Osteoblast (primary cell): ENCODE results near the gene DTNB. TPM values are rescaled to one million over a fixed set of nuclear protein-coding genes. Genes with fewer than 3 reads are reported as not detected.

Source experiments
- DNase-seq: peaks from one replicate; pipeline ENCODE4 v3.0.0; 2011; ENCODE audit warnings: low spot score, mixed read lengths; ENCODE audit not compliant: insufficient read length; ENCODE audit errors: missing footprints
- H2AFZ ChIP-seq: 2 replicates; pipeline ENCODE4 v1.6.0; 2011; ENCODE audit warnings: mild to moderate bottlenecking, low read length
- H3K27ac ChIP-seq: 2 replicates; pipeline ENCODE4 v1.5.1; 2011; ENCODE audit warnings: mild to moderate bottlenecking, low read depth, low read length, moderate library complexity
- H3K27me3 ChIP-seq: 2 replicates; pipeline ENCODE4 v1.6.0; 2012; ENCODE audit warnings: mild to moderate bottlenecking, control low read depth, inconsistent platforms, low read length, moderate library complexity; ENCODE audit not compliant: insufficient read depth
- H3K36me3 ChIP-seq: 2 replicates; pipeline ENCODE4 v1.5.1; 2011; ENCODE audit warnings: mild to moderate bottlenecking, low read length, control low read depth, moderate library complexity; ENCODE audit not compliant: insufficient read depth
- H3K4me1 ChIP-seq: 2 replicates; pipeline ENCODE4 v1.5.1; 2011; ENCODE audit warnings: mild to moderate bottlenecking, low read length, control low read depth, moderate library complexity; ENCODE audit not compliant: insufficient read depth
- H3K4me2 ChIP-seq: 2 replicates; pipeline ENCODE4 v1.6.0; 2011; ENCODE audit warnings: mild to moderate bottlenecking, low read length; ENCODE audit not compliant: insufficient read depth
- H3K4me3 ChIP-seq: fragments of 200-600 bp; sonication (generic); 3 replicates; pipeline ENCODE4 v1.5.1; 2012; ENCODE audit warnings: mild to moderate bottlenecking, low read length, inconsistent platforms; ENCODE audit not compliant: insufficient read depth
- H3K79me2 ChIP-seq: 2 replicates; pipeline ENCODE4 v1.6.0; 2012; ENCODE audit warnings: mild to moderate bottlenecking, low read length, control low read depth, inconsistent platforms; ENCODE audit not compliant: insufficient read depth
- H3K9me3 ChIP-seq: 2 replicates; pipeline ENCODE4 v1.5.1; 2011; ENCODE audit warnings: low read depth, low read length, control low read depth
- H4K20me1 ChIP-seq: 2 replicates; pipeline ENCODE4 v1.6.0; 2012; ENCODE audit warnings: mild to moderate bottlenecking, low read length, control low read depth; ENCODE audit not compliant: insufficient read depth
- total RNA-seq: library from RNA; depleted of rRNA; stranded (reverse); fragments of >200 nt; gene quantifications from 2 replicates; pipeline ENCODE4 v1.2.3, GENCODE V29; 2012
- TF ChIP-seq, protein P1 (sequence below): IDR thresholded peaks from 2 replicates; pipeline ENCODE4 v1.5.1; 2011; ENCODE audit warnings: mild to moderate bottlenecking, low read depth, low read length, moderate library complexity; ENCODE audit errors: extremely low read depth

The DTNB gene
- total RNA-seq, 1 donor = 9.8 TPM

DNA sequence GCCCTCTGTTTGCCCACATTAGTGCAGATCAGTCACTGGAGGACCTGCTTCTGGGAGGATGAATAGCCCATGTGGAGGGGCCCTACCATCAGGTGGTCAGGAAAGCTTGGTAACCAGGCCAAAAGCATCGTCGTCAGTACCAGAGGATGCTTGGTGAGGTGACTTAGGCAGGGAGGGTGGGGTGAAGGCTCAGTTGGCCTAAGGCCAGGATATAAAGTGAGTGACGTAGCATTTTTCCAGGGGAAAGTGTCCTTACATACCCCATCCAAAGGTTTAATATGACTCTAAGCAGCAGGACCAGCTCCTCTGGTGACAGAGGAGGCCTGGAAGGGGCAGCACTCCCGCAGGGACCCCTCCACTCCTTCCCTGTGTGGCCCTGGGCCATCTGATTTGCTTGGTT is 303.9 kb downstream of the DTNB start:
- H3K27me3 ChIP-seq = no peaks in the 10 kb centered on the region
- H3K4me3 ChIP-seq = no peak overlapping the region
- no peak overlapping the region for H3K4me2 ChIP-seq
- no peaks in the 10 kb centered on the region for H3K36me3 ChIP-seq
- H3K4me1 ChIP-seq = no peaks in the 10 kb centered on the region
- no peaks in the 10 kb centered on the region for H3K79me2 ChIP-seq
- H3K27ac ChIP-seq = no peak overlapping the region
- DNase-seq = no peak
- no peak overlapping the region for H2AFZ ChIP-seq
- H4K20me1 ChIP-seq = no peaks in the 10 kb centered on the region
- TF ChIP-seq, protein P1, sequence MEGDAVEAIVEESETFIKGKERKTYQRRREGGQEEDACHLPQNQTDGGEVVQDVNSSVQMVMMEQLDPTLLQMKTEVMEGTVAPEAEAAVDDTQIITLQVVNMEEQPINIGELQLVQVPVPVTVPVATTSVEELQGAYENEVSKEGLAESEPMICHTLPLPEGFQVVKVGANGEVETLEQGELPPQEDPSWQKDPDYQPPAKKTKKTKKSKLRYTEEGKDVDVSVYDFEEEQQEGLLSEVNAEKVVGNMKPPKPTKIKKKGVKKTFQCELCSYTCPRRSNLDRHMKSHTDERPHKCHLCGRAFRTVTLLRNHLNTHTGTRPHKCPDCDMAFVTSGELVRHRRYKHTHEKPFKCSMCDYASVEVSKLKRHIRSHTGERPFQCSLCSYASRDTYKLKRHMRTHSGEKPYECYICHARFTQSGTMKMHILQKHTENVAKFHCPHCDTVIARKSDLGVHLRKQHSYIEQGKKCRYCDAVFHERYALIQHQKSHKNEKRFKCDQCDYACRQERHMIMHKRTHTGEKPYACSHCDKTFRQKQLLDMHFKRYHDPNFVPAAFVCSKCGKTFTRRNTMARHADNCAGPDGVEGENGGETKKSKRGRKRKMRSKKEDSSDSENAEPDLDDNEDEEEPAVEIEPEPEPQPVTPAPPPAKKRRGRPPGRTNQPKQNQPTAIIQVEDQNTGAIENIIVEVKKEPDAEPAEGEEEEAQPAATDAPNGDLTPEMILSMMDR = no peak
- H3K9me3 ChIP-seq = no peaks in the 10 kb centered on the region

DNA sequence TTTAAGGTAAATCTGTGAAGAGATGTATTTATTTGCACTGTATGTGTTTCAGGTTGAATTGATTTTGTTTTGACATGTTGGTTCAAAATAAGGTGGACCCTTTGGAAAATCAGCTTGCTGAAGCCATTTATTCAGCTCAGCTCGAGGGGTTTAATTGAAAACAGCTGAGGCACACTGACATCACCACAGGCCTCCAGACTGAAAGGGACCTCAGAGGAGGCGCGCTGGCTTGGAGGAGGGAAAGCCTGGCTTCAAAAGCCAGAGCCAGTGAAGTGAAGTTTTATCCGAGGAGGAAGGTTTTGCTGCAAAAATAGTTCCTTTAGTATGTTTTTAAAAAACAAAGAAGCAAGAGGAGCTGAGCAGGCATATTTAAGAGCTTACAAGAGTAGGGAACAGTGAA is 304.7 kb downstream of the DTNB start:
- Histone ChIP-seq H3K9me3 (no peaks in the 10 kb centered on the region), H3K27me3 (no peaks in the 10 kb centered on the region), H3K36me3 (no peaks in the 10 kb centered on the region), H3K4me1 (no peaks in the 10 kb centered on the region), H3K4me3 (no peak overlapping the region), H3K4me2 (no peak overlapping the region), H3K79me2 (no peaks in the 10 kb centered on the region), H4K20me1 (no peaks in the 10 kb centered on the region), H3K27ac (no peak overlapping the region), H2AFZ (no peak overlapping the region)
- TF ChIP-seq, protein P1 = no peak
- DNase-seq = no peak

DNA sequence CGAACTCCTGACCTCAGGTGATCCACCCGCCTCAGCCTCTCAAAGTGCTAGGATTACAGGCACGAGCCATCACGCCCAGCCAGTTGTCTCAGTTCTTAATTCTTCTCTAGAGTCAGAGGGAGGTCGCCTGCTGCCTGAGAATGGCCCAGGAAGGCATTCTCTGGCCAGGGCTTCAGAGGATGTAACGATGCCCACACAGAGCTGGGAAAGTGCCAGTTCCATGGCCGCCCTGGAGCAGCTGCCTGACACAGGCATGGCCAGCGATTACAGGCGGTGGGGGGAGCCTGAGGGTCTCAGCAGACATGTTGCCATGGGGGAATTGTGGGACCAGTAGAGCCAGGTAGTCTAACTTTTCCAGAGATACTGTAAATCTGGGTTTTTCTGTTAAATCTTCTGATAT is 306.1 kb downstream of the DTNB start:
- H3K4me3 ChIP-seq = no peak overlapping the region
- no peaks in the 10 kb centered on the region for H3K36me3 ChIP-seq
- no peaks in the 10 kb centered on the region for H3K79me2 ChIP-seq
- no peaks in the 10 kb centered on the region for H3K4me1 ChIP-seq
- DNase-seq = no peak
- no peak overlapping the region for H2AFZ ChIP-seq
- H3K4me2 ChIP-seq = no peak overlapping the region
- no peak overlapping the region for H3K27ac ChIP-seq
- H3K27me3 ChIP-seq = no peaks in the 10 kb centered on the region
- H3K9me3 ChIP-seq = no peaks in the 10 kb centered on the region
- TF ChIP-seq, protein P1 = no peak
- no peaks in the 10 kb centered on the region for H4K20me1 ChIP-seq

DNA sequence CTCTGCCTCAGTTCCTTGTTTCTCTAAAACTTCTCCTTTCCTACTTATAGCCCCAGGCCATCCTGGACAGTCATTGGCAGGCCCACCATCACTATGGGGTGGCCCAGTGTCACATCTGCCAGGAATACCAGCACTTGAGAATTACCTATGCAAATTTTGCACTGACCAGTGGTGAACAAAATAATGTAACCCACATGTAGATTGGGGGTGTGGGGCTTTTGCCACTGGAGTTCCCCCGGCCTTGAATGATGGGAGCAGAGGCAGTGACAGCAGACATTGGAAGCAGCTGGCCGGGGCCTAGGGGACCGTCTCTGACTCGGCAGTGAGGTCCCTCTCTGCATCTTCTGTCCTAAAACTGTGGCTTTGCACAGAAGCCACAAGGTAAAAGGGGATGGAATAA is 306.7 kb downstream of the DTNB start:
- H3K36me3 ChIP-seq = no peaks in the 10 kb centered on the region
- TF ChIP-seq, protein P1 = no peak
- no peaks in the 10 kb centered on the region for H3K9me3 ChIP-seq

More for the DNA sequence above, 306.7 kb downstream of the DTNB start:
- H3K79me2 ChIP-seq = no peaks in the 10 kb centered on the region
- H3K27ac ChIP-seq = no peak overlapping the region
- no peak for DNase-seq
- H4K20me1 ChIP-seq = no peaks in the 10 kb centered on the region
- no peaks in the 10 kb centered on the region for H3K27me3 ChIP-seq
- H3K4me3 ChIP-seq = no peak overlapping the region
- H3K4me2 ChIP-seq = no peak overlapping the region
- H3K4me1 ChIP-seq = no peaks in the 10 kb centered on the region
- no peak overlapping the region for H2AFZ ChIP-seq
